GM18519 (cell line): ENCODE results near the gene SCAMP3.
A peak's percentile ranks its signal among the peaks of the same experiment; 100 is the strongest.
"Not testable (repeated sequence)": the region's sequence is repeated elsewhere in the genome, so short reads cannot be mapped to it uniquely, and the experiment has no call there.

Experiments used
- ATAC-seq: cut with Tn5 transposase; IDR thresholded peaks from one replicate; pipeline ENCODE4 v1.9.1; 2021; ENCODE audit warnings: mild to moderate bottlenecking, moderate library complexity; ENCODE audit not compliant: unreplicated experiment, low FRiP score

Gene SCAMP3

DNA sequence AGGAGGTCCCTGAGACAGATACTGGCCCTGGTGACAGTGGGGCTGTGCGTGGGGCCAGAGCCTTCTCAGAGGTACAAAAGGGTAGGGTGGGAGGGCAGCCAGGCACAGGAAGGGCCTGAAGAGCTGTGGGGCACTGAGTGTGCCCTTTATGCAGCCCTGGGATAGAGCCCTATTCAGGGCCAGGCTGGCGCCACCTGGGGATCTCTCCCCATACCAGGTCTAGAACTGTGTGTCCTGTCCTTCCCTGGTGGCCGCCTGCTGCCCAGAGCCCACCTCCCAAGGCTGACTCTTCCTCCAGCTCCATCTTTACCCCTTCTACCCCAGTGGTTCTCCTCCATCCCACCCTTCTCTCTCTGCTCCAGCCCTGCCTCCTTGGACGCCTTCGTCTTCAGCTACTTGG lies 28.7 kb downstream of the SCAMP3 start:
- ATAC-seq = not testable (repeated sequence)

GRCh38 chr1:155232001-155232978 lies 29.9 kb downstream of the SCAMP3 start:
- ATAC-seq = not testable (repeated sequence)

DNA sequence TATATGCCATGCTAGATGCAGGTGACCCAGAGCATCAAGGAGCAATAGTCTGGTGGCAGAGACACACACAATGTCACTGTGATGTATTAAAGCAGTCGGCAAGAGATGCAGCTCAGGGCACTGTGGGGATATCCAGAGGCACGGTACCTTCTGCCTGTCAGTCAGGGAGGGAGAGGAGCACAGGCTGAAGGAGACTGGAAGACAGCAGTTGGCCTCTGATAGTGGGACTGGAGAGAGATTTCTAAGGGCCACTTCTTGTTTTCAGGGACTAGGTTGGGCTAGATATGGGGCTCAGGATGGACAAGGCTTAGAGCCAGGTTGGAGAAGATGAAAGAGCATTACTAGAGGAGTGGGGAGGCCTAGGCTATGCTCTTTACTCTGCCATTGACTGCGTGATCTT lies 30.9 kb downstream of the SCAMP3 start:
- not testable (repeated sequence) for ATAC-seq

DNA sequence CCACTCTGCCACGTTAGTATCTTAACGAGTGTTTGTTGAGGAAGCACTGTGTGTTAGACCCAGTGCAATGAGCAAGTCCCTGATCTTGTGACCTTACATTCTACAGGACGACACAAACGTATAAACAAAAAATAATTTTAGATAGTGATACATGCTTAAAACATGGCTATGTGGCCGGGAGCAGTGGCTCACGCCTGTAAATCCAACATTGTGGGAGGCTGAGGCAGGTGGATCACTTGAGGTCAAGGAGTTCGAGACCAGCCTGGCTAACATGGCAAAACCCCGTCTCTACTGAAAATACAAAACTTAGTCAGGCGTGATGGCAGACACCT lies 34.1 kb downstream of the SCAMP3 start:
- no peak for ATAC-seq

GRCh38 chr1:155227261-155228095 lies 34.7 kb downstream of the SCAMP3 start:
- peak; percentile 75 for ATAC-seq

DNA sequence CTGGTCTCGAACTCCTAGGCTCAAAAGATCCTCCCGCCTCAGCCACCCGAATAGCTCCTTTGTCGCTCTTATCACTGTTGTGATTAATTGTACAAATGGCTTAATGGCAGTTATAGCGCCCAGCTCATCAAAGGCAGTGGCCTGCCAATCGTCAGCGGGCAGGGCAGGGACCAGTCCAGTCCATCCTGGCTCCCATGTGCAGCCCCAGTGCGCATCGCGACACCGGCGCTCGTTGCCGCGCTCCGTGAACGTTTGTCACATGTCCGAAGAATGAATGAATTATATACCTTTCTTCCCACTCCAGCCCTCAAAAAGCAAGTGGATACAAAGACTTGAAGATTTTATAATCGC lies 35.3 kb downstream of the SCAMP3 start:
- ATAC-seq = no peak

DNA sequence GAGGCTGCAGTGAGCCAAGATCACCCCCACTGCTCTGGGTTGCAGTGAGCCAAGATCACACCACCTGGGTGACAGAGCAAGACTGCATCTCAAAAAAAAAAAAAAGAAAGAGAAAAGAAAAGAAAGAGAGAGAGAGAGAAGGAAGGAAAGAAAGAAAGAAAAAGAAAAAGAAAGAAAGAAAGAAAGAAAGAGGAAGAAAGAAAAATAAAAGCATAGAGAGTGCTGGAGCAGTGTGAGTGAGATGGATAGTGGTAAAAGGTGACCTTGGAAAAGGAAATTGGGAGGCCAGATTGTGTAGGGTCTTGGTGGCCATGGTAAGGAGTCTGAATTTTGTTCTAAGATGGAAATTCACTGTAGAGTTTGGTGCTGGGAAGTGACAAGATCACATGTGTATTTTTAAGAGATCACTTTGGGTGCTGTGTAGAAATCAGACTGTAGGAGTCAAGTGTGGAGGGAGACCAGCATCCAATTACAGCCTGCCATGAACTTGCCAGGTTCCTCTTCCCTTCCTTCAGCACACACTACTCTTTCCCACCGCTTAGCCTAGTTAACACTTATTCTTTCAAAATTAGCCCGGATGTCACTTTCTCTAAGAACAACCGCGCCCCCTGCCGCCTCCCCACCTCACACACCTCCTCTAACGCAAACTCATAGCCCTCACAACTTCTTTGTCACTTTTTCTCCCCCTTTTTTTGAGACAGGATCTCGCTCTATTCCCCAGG lies 35.8 kb downstream of the SCAMP3 start:
- ATAC-seq = no peak

GRCh38 chr1:155225404-155225759 lies 36.8 kb downstream of the SCAMP3 start:
- not testable (repeated sequence) for ATAC-seq

- ATAC-seq = no peak
Measured at GRCh38 chr1:155223047-155223446, 39.1 kb downstream of the SCAMP3 start.

DNA sequence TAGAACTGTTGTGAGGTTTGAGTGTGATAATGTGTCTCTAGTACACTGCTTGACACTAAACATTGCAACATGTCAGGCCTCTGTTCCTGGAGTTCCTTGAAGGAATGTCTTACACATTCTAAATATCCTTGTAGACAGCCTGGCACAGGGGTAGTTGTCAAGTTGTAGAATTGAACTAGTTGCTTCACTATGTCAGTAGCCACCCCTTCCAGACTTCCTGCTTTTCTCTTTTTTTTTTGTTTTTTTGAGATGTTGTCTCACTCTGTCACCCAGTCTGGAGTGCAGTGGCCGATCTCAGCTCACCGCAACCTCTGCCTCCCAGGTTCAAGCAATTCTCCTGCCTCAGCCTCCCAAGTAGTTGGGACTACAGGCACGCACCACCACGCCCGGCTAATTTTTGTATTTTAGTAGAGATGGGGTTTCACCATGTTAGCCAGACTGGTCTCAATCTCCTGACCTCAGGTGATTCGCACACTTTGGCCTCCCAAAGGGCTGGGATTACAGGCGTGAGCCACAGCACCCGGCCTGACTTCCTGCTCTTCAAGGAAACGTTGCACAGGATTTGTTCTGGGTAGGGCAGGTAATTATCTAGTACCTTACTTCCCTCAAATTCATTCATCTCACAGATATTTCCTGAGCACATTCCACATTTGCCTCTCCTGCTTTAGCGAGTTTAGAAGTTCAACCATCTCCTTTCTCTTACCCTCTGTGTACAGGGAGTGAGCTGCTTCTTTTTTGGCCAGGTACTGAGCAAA lies 41.8 kb downstream of the SCAMP3 start:
- ATAC-seq = not testable (repeated sequence)

DNA sequence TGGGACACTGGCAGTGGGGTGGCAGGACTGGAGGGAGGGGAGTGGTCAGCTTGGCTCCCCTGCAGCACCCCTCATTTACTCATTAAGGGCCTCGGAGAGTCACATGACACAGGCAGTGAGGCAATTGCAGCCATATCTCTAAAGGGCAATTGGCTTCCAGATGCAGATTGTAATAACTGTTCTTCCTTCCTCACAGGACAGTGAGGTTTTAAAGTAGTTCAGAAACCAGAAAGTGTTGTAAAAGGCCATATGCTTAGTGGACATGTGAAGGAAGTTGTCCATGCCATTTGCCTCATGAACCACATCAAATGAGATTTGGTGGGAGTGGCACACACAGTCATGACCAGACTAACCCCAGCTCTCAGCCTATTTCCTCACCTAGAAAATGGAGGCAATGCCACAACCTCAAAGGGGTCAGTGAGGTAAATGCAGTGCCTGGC lies 42.5 kb downstream of the SCAMP3 start:
- no peak for ATAC-seq

DNA sequence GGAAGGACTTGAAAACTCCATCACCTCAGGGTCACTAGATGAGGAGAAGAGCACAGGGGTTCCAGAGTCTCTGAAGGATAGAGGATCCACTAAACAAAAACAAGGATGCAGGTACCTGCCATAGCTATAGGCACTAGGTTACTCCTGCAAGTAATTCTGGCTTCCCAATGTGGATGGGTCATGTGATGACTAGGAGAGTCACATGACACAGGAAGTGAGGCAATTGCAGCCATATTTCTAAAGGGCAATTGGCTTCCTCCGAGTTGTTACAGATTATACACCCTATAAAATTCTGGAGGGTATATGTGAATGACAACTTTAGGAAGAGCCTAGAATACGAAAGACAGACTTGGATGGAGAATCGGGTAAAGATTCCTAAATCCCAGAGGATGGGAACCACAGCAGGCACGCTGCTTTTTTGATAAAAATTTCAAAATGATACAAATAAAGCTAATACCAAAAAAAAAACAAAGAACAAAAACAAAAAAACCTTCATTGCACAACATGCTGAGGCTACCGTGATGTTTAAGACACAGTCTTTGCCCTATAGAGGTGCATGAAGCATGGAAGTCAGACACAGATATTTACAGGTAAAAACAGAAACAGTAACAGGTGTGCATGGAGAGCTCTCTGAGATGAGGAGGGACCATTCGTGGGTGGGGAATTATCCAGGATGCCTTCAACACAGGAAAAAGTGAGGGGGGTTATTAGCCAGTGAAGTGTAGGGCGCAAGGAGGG lies 43.1 kb downstream of the SCAMP3 start:
- no peak for ATAC-seq

- ATAC-seq = not testable (repeated sequence)
Measured at GRCh38 chr1:155214702-155215101, 47.5 kb downstream of the SCAMP3 start.

- not testable (repeated sequence) for ATAC-seq
Measured at GRCh38 chr1:155212051-155212440, 50.1 kb downstream of the SCAMP3 start.

DNA sequence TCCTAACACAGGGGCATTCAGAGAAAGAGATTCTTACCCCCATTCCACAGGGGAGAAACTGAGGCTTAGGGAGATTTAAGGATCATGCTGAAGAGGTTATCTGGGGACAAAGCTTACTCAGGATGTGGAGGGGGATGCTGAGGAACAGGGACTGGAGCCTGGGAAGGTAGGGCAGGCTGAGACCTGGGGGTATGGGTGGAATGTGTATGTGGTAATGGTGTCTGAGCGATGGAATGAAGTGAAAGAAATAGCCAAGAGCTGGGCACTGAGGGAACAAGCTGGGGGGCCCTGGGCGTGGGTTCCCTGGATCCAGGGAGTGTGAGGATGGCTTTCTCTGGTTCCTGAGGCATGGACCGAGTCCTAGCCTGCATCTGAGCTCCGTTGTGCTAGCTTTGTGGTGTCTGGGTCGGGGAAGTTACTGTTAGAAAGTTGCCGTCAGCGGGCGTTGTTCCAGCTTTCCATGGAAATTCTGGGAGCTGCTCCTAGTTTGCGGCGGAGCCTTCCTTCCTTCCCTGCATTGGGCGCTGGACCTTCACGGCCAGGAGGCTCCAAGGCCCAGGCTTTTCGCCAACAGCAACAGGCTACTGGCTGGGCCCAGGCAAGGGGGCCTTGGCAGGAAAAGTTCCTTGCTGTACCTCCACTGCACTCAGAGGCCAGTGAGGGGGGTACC lies 50.6 kb downstream of the SCAMP3 start:
- not testable (repeated sequence) for ATAC-seq

DNA sequence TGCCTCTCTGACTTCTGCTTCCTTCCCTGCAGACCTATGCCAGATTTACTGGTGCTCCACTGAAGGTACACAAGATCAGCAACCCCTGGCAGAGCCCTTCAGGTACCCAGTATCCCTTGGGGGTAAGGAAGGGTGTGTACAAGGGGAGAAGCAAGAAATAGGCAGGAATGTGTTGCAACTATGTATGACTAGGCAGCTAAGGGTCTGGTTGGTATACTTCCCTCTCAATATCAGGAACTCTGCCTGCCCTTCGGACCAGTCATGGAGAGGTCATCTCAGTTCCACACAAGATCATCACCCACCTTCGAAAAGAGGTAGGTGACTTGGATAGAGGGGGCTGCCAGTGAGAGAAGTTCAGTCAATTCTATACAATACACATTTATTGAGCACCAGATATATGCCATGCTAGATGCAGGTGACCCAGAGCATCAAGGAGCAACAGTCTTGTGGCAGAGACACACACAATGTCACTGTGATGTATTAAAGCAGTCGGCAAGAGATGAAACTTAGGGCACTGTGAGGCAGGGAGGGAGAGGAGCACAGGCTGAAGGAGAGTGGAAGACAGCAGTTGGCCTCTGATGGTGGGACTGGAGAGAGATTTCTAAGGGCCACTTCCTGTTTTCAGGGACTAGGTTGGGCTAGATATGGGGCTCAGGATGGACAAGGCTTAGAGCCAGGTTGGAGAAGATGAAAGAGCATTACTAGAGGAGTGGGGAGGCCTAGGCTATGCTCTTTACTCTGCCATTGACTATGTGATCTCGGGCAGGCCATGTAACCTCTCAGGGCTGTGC lies 51.7 kb downstream of the SCAMP3 start:
- ATAC-seq = no peak

DNA sequence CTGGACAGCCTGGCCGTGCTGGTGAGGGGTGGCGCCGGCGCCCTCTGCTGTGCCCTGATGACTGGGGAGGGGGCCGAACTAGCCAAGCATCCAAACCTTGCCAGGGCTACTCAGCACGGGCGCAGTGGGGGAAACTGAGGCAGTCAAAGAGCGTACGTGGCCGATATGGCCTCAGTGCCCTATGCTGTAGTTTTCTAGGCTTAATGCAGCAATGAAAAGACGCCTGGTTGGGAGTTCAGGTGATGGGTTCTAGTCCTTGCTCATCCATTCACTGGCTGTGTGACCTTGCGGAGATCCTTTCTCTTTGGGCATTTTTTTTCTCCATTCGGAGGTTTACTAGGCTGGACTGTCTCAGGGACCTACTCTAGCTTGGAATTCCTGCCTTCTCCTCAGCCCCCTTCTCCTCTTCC lies 52.8 kb downstream of the SCAMP3 start:
- ATAC-seq = no peak
